Measurements from ENCODE around the gene C2CD4D. TPM values are rescaled to one million over a fixed set of nuclear protein-coding genes. Genes with fewer than 3 reads are reported as not detected.

C2CD4D gene
- total RNA-seq (under 1 TPM in 1 of 7 donors, not detected in 6; 0.51 TPM), polyA plus RNA-seq (under 1 TPM in 2 of 3 donors, not detected in 1; 0.03 to 0.07 TPM)
- long read RNA-seq, donor 1, result 0 reads
- long read RNA-seq, donor 2, result 0 reads

GRCh38 chr1:151839457-151840403 lies at the start of gene C2CD4D:
Gene C2CD4D, minus strand, starts transcription at chr1:151839820. Its CDS starts 831 bp downstream, at chr1:151838989.
- 3 to 6% (median 4%) methylated on average over 35 to 47 of the region's 47 CpGs for WGBS, 5 donors
- Histone ChIP-seq H3K36me3 (no peaks in the 10 kb centered on the region), H3K4me1 (peaks cover 15 to 43% (median 35%) of the 10 kb centered on the region in 6 donors), H3K9me3 (no peaks in the 10 kb centered on the region), H3K27ac (peak within 1 kb of the TSS in 5 of 8 donors; percentile 24 to 69 (median 66)), H3K4me3 (peak within 1 kb of the TSS; percentile 24 to 71 (median 46)), H3K27me3 (replicated peaks in 1 of 7) (peaks cover 0 to 41% (median 34%) of the 10 kb centered on the region in 7 donors)
- intact Hi-C loops (cut with DNase I; ENCODE audit: low total_unique reads), result loop anchor here (10.0 kb wide), 1 partner anchor 245 kb away; no protein-coding TSS in a partner anchor
- TF ChIP-seq POLR2AphosphoS5 (IDR thresholded peaks at IDR 0.05) (peak in 2 of 3 donors; percentile 44 to 69), POLR2A (IDR thresholded peaks at IDR 0.05) (no peak), CTCF (IDR thresholded peaks at IDR 0.05 in 8 of 11, conservative IDR thresholded peaks at IDR 0.05 in 3 of 11) (no peak)
- peak; percentile 83 for DNase-seq

GRCh38 chr1:151888972-151889570 lies 49.5 kb upstream of the C2CD4D start:
- Histone ChIP-seq H3K27me3 (replicated peaks in 1 of 7) (no peaks in the 10 kb centered on the region), H3K4me3 (no peak overlapping the region), H3K9me3 (peaks cover 0 to 4% (median 0%) of the 10 kb centered on the region in 8 donors), H3K27ac (no peak overlapping the region), H3K4me1 (peaks cover 0 to 3% (median 0%) of the 10 kb centered on the region in 6 donors), H3K36me3 (peaks cover 0 to 71% (median 28%) of the 10 kb centered on the region in 6 donors)
- TF ChIP-seq POLR2A (IDR thresholded peaks at IDR 0.05) (no peak), CTCF (IDR thresholded peaks at IDR 0.05 in 8 of 11, conservative IDR thresholded peaks at IDR 0.05 in 3 of 11) (peak in 6 of 11 experiments; percentile 27 to 43 (median 32))
- DNase-seq, result no peak
- 87 to 98% (median 94%) methylated on average over 2 of the region's 2 CpGs for WGBS, 5 donors
- intact Hi-C loops (cut with DNase I; ENCODE audit: low total_unique reads), result no loop called here

- no peak for TF ChIP-seq CTCF (IDR thresholded peaks at IDR 0.05 in 8 of 11, conservative IDR thresholded peaks at IDR 0.05 in 3 of 11)
- TF ChIP-seq POLR2AphosphoS5 (IDR thresholded peaks at IDR 0.05), result no peak
- no peak for TF ChIP-seq POLR2A (IDR thresholded peaks at IDR 0.05)
Measured at GRCh38 chr1:151887028-151887427, 47.4 kb upstream of the C2CD4D start.

More at GRCh38 chr1:151887028-151887427, 47.4 kb upstream of the C2CD4D start:
- intact Hi-C loops (cut with DNase I; ENCODE audit: low total_unique reads), result no loop called here
- Histone ChIP-seq H3K9me3 (peaks cover 0 to 4% (median 0%) of the 10 kb centered on the region in 8 donors), H3K4me1 (peaks cover 0 to 3% (median 0%) of the 10 kb centered on the region in 6 donors), H3K36me3 (peaks cover 0 to 51% (median 13%) of the 10 kb centered on the region in 6 donors), H3K27ac (no peak overlapping the region), H3K27me3 (replicated peaks in 1 of 7) (no peaks in the 10 kb centered on the region), H3K4me3 (no peak overlapping the region)
- no peak for DNase-seq
- WGBS, 5 donors, result 78 to 100% (median 95%) methylated on average over 1 of the region's 1 CpG

Measured in spleen (tissue), 13 donors.